Activated CD4-positive, alpha-beta T cell treated with anti-CD3 and anti-CD28 coated beads for 1 hour (primary cell): ENCODE measurements around the gene RPS15.

Experiments used
- DNase-seq: peaks from one replicate; pipeline ENCODE4 v3.0.0-alpha.2; 2020

Gene RPS15

GRCh38 chr19:1455002-1455335, 16.8 kb downstream of the RPS15 start:
- no peak for DNase-seq

GRCh38 chr19:1455336-1456120, 17.3 kb downstream of the RPS15 start:
- no peak for DNase-seq

GRCh38 chr19:1456121-1456900, 18.1 kb downstream of the RPS15 start:
- no peak for DNase-seq

- no peak for DNase-seq
Observed at GRCh38 chr19:1457031-1457739, 19.0 kb downstream of the RPS15 start.

GRCh38 chr19:1457892-1458291, 19.7 kb downstream of the RPS15 start:
- DNase-seq: no peak

- DNase-seq: no peak
Observed at GRCh38 chr19:1459479-1459878, 21.3 kb downstream of the RPS15 start.

GRCh38 chr19:1460033-1460995, 22.1 kb downstream of the RPS15 start:
- no peak for DNase-seq

- DNase-seq: no peak
Observed at GRCh38 chr19:1461862-1462261, 23.7 kb downstream of the RPS15 start.

GRCh38 chr19:1465191-1466016, 27.2 kb downstream of the RPS15 start:
- DNase-seq: no peak

GRCh38 chr19:1466018-1466460, 27.8 kb downstream of the RPS15 start:
- DNase-seq: no peak

- no peak for DNase-seq
Observed at GRCh38 chr19:1466461-1467214, 28.4 kb downstream of the RPS15 start.

GRCh38 chr19:1467215-1467489, 29.0 kb downstream of the RPS15 start:
- no peak for DNase-seq

- DNase-seq: no peak
Observed at GRCh38 chr19:1467490-1468273, 29.5 kb downstream of the RPS15 start.

- DNase-seq: no peak
Observed at GRCh38 chr19:1468274-1468820, 30.2 kb downstream of the RPS15 start.

GRCh38 chr19:1468821-1469254, 30.6 kb downstream of the RPS15 start:
- no peak for DNase-seq

- DNase-seq: no peak
Observed at GRCh38 chr19:1469255-1470054, 31.3 kb downstream of the RPS15 start.

- no peak for DNase-seq
Observed at GRCh38 chr19:1470055-1470304, 31.8 kb downstream of the RPS15 start.

GRCh38 chr19:1470305-1471009, 32.3 kb downstream of the RPS15 start:
- peak; percentile 65 for DNase-seq
